ENCODE results near the gene RAD51B.

The RAD51B gene

DNA sequence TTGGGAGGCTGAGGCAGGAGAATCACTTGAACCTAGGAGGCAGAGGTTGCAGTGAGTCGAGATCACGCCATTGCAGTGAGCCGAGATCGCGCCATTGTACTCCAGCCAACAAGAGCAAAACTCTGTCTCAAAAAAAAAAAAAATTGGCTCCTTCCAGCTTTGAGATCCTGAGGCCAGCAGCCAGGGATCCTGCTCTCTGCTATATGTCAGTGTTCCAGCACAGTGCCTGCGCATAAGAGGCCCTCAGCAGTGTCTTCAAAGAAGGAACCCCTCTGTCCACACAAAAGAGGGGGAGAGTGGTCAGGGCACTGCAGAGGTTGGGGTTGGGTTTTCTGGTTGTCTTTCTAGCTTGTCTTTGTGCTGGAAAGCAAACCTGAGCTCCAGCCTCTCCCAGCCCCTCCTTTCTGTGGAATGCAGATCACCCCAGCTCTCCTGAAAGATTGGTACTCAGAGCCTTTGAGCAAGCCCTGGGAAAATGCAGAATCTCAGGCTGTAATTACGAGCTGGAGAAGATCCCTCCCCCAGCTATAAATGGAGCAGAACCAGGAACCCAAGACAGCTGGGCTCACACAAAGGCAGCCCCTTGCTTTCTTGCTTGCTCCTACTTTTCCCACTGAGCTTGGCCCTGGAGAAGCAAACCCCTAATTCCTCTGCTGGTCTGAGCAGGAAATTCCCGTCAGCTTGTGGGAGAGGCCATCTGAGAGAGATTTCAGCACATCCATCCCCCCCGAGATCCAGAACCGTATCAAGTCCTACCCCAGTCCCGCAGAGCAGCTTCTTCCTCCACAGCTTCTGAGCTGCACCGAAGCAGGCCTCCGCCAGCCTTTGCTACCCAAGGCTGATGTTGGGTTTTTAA lies 767.5 kb downstream of the RAD51B start:
- H3K27ac ChIP-seq (ENCODE audit: low read depth, low read length) = no peak overlapping the region

DNA sequence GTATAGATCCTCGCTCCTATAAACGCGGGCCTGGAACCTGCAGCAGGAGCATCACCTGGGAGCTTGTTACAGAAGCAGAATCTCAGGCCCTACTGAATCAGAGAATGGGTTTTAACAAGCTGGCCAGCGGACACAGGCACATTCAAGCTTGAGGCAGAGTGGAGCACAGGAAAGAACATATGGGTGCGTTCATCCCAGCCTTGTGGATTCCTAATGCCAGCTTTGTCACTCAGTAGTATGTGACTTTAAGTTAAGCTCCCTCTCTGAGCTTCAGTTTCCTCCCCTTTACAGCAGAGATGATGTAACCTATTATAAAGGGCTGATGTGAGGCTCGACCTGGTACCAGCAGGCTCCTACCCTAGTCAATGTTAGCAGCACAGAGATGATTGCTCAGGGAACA lies 768.4 kb downstream of the RAD51B start:
- H3K27me3 ChIP-seq (ENCODE audit: insufficient read depth, low read length) = no peaks in the 10 kb centered on the region
- peaks cover 42% of the 10 kb centered on the region for H3K4me1 ChIP-seq (ENCODE audit: insufficient read depth, low read length)
- no peak overlapping the region for H3K9ac ChIP-seq (ENCODE audit: low read depth, low read length)
- H3K9me3 ChIP-seq (ENCODE audit: insufficient read depth, low read depth, low read length) = no peaks in the 10 kb centered on the region
- 83% methylated on average over 6 of the region's 6 CpGs for WGBS
- H3K27ac ChIP-seq (ENCODE audit: low read depth, low read length) = no peak overlapping the region
- H3K36me3 ChIP-seq (ENCODE audit: insufficient read depth, low read length) = no peaks in the 10 kb centered on the region
- H3K4me3 ChIP-seq (ENCODE audit: low read length) = no peak overlapping the region

More for the DNA sequence above, 767.5 kb downstream of the RAD51B start:
- WGBS = 85% methylated on average over 13 of the region's 13 CpGs
- Histone ChIP-seq H3K4me1 (ENCODE audit: insufficient read depth, low read length) (peaks cover 42% of the 10 kb centered on the region), H3K9me3 (ENCODE audit: insufficient read depth, low read depth, low read length) (no peaks in the 10 kb centered on the region), H3K4me3 (ENCODE audit: low read length) (no peak overlapping the region), H3K36me3 (ENCODE audit: insufficient read depth, low read length) (no peaks in the 10 kb centered on the region), H3K9ac (ENCODE audit: low read depth, low read length) (no peak overlapping the region), H3K27me3 (ENCODE audit: insufficient read depth, low read length) (no peaks in the 10 kb centered on the region)

DNA sequence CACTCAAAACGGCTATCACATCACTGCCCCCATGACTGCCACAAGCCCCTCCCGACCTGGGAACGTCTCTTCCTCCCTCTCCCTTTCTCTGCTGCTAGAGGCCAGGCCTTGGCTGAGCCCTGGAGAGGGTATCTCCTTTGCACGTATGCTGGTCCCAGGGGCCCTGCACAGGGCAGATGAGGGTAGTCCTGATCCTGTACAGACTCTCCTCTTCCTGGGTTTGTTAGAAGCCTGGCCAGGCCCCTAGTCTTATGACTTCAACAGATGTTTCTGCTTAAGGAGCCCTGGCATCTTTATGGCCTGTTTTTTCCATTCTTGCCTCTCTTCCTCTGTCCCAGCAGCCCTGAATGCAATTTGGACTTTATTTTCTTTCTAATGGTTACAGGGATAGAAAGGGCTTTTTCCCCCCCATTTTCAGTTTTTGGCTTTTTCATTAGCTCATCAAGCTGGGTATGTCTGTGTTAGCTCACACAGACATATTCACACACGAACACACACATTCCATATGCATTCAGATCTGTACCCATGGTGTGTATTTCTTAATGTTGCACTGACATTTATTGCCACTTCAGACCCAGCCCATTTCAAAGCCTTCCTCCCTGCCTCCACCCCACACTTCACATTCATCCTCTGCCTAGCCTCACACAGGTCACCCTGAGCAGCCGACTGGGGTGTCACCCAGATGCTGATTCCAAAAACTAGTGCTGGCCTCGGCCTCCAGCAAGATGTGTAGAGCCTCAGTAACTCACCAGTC lies 770.0 kb downstream of the RAD51B start:
- WGBS = 66% methylated on average over 7 of the region's 7 CpGs
- H3K27me3 ChIP-seq (ENCODE audit: insufficient read depth, low read length) = no peaks in the 10 kb centered on the region
- no peak overlapping the region for H3K9ac ChIP-seq (ENCODE audit: low read depth, low read length)
- no peak overlapping the region for H3K4me3 ChIP-seq (ENCODE audit: low read length)
- no peaks in the 10 kb centered on the region for H3K9me3 ChIP-seq (ENCODE audit: insufficient read depth, low read depth, low read length)
- H3K36me3 ChIP-seq (ENCODE audit: insufficient read depth, low read length) = no peaks in the 10 kb centered on the region
- H3K4me1 ChIP-seq (ENCODE audit: insufficient read depth, low read length) = peaks cover 55% of the 10 kb centered on the region
- H3K27ac ChIP-seq (ENCODE audit: low read depth, low read length) = no peak overlapping the region

DNA sequence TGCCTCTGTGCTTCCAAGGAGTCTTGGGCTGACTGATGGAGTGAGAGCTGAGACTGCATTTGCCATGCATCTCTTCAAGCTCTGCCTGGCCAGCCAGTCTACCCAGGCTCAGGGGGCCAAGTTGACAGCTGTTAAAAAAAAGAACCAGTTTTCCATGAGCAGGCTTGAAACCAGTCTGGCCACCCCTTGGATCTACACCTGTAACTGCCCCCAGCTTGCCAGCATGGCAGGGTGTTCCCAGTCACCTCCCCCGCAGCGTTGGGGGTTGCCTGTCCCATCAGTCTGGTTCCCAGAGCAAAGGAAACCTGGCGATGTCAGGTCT lies 770.6 kb downstream of the RAD51B start:
- Histone ChIP-seq H3K4me1 (ENCODE audit: insufficient read depth, low read length) (peaks cover 51% of the 10 kb centered on the region), H3K36me3 (ENCODE audit: insufficient read depth, low read length) (no peaks in the 10 kb centered on the region), H3K4me3 (ENCODE audit: low read length) (no peak overlapping the region), H3K9me3 (ENCODE audit: insufficient read depth, low read depth, low read length) (no peaks in the 10 kb centered on the region), H3K9ac (ENCODE audit: low read depth, low read length) (no peak overlapping the region), H3K27ac (ENCODE audit: low read depth, low read length) (no peak overlapping the region), H3K27me3 (ENCODE audit: insufficient read depth, low read length) (no peaks in the 10 kb centered on the region)
- 95% methylated on average over 3 of the region's 3 CpGs for WGBS

DNA sequence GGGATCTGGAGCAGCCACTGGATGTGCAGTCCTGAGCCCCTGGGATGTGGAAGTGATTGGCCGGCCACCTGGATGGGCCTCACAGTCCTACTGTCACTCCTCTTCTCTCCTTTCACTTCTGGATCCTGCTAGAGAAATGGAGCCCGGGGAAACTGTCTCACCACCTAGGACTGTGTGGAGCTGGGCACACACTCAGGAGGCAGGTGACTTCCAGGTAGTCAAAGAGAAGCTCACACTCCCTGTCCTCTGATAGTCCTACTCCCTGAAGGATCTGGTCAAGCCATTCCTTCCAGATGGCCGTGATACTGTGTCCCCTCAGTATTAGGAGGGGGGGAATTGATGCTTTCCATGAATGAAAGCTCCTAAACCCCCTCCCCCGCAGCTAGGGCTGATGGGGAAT lies 772.2 kb downstream of the RAD51B start:
- H3K4me1 ChIP-seq (ENCODE audit: insufficient read depth, low read length) = peaks cover 52% of the 10 kb centered on the region
- 100% methylated on average over 2 of the region's 4 CpGs for WGBS
- H3K36me3 ChIP-seq (ENCODE audit: insufficient read depth, low read length) = no peaks in the 10 kb centered on the region

DNA sequence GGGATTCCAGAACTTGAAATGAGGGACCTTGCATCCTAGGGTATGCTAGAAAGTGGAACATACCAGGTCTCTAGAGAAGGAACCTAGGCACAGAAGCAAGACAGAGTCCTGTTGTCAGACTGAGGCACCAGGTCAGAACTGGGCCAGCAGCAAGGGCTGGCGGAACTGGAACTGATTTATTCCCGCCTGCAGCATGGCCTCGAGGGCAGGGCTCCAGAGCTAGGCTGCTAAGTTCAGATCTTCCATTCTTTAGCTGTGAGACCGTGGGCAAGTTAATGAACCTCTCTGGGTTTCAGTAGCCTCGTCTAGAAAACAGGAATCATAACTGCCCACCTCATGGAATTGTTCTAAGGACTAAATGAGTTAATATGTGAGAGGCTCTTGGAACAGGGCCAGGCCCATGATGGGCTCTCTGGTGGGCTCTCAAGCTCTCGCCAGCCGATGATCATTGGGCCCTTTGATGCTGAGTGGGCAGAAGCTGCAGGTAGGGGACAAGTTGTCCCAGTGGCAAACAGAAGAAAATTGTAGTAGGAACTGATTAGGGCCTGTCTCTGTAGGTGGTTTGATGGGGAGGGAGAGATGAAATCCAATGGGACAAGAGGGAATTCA lies 773.5 kb downstream of the RAD51B start:
- WGBS = 93% methylated on average over 7 of the region's 7 CpGs
- Histone ChIP-seq H3K9me3 (ENCODE audit: insufficient read depth, low read depth, low read length) (no peaks in the 10 kb centered on the region), H3K4me3 (ENCODE audit: low read length) (no peak overlapping the region), H3K36me3 (ENCODE audit: insufficient read depth, low read length) (no peaks in the 10 kb centered on the region), H3K4me1 (ENCODE audit: insufficient read depth, low read length) (peaks cover 40% of the 10 kb centered on the region), H3K27me3 (ENCODE audit: insufficient read depth, low read length) (no peaks in the 10 kb centered on the region), H3K9ac (ENCODE audit: low read depth, low read length) (no peak overlapping the region), H3K27ac (ENCODE audit: low read depth, low read length) (no peak overlapping the region; the same call in 1 of the 2 replicates)

More for the DNA sequence above, 772.2 kb downstream of the RAD51B start:
- Histone ChIP-seq H3K27ac (ENCODE audit: low read depth, low read length) (no peak overlapping the region), H3K4me3 (ENCODE audit: low read length) (no peak overlapping the region), H3K27me3 (ENCODE audit: insufficient read depth, low read length) (no peaks in the 10 kb centered on the region), H3K9me3 (ENCODE audit: insufficient read depth, low read depth, low read length) (no peaks in the 10 kb centered on the region), H3K9ac (ENCODE audit: low read depth, low read length) (no peak overlapping the region)

DNA sequence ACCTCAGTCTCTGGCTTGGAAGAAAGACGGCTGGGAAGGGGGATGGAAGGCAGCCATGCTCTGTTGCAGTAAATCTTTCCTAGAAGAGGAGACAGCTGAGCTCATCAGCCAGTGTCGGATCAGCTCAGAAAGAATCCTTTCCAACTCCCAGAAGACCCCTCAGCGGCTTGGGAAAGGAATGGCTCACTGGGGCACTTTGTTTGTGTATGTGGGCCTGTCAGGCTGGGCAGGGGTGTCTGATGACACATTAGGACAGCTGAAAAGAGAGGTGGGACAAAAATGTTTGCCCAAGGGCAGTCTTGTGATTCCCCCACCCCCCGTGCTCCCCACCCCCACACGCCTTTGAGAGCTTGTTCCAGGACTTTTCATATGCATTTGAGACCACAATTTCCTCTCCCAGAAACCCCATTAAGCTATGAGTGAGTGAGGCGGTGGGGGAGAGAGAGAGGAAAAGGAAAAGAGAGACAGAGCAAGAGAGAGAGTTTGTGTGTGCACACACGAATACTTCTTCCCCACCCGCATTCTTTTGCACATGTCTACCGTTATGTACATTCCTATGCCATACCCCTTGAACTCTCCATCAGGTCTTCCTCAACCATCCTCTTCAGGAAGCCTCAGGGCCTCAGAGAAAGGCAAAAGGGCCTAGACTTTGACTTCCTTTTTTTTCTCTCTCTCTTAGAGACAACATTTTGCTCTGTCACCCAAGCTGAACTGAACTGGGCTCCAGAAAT lies 774.4 kb downstream of the RAD51B start:
- Histone ChIP-seq H3K36me3 (ENCODE audit: insufficient read depth, low read length) (no peaks in the 10 kb centered on the region), H3K9ac (ENCODE audit: low read depth, low read length) (0 out of 2 replicates have a peak overlapping the region, but pooled peaks have one; percentile 47), H3K27ac (ENCODE audit: low read depth, low read length) (peak overlapping the region; percentile 77; the same call in 1 of the 2 replicates), H3K4me1 (ENCODE audit: insufficient read depth, low read length) (peaks cover 38% of the 10 kb centered on the region), H3K9me3 (ENCODE audit: insufficient read depth, low read depth, low read length) (no peaks in the 10 kb centered on the region), H3K4me3 (ENCODE audit: low read length) (no peak overlapping the region), H3K27me3 (ENCODE audit: insufficient read depth, low read length) (no peaks in the 10 kb centered on the region)
- WGBS = 34% methylated on average over 6 of the region's 9 CpGs

DNA sequence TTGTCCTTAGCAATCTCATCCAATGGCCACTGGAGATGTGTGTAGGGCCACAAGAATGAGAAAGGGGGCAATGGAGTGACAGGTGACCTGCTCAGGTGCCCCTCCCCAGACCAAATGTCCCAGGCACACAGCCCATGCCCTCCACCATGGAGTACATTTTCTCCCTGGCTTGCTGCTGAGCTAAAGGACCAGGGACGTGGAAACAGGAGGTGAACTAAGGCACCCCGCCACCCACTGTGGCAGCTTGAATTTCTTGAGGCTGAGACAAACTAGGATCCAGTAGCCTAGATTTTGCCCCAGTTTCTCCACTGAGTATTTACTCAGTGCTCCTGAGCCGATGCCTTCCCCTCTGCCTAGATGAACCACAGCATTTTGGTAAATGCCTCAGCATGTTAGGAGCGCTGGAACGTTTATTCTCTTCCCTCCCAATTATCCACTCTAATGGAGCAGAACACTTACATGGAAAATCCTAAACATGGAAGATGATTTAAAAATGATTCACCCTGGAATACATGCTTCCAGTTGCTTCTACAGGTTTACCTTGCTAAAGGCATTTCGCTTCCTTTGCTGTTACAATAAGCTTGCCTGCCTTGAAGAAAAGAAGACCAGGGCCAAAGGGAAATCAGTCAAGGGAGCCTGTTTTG lies 775.3 kb downstream of the RAD51B start:
- H3K27ac ChIP-seq (ENCODE audit: low read depth, low read length) = peak overlapping the region; percentile 77; the same call in 1 of the 2 replicates
- peaks cover 36% of the 10 kb centered on the region for H3K4me1 ChIP-seq (ENCODE audit: insufficient read depth, low read length)
- no peaks in the 10 kb centered on the region for H3K27me3 ChIP-seq (ENCODE audit: insufficient read depth, low read length)
- 89% methylated on average over 6 of the region's 6 CpGs for WGBS
- no peak overlapping the region for H3K9ac ChIP-seq (ENCODE audit: low read depth, low read length)
- H3K36me3 ChIP-seq (ENCODE audit: insufficient read depth, low read length) = no peaks in the 10 kb centered on the region
- no peaks in the 10 kb centered on the region for H3K9me3 ChIP-seq (ENCODE audit: insufficient read depth, low read depth, low read length)
- no peak overlapping the region for H3K4me3 ChIP-seq (ENCODE audit: low read length)

DNA sequence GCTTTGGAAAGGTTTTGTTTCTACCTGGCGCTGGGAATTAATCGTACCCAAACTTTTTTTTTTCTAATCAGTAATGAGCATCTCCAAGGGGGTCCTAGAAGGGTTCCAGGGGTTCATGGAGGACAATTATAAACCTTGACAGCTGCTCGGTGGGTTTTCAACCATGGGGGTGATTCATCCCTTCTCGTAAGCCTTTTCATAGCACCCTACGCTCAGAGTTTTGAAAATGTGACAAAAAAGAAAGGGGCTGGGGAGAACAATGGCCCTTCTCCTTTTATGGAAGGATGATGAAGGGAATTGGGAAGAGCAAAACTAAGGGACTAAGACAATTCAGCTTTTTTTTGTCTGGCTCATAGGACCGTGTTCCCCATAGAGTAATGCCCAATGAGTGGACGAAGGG lies 776.6 kb downstream of the RAD51B start:
- no peak overlapping the region for H3K9ac ChIP-seq (ENCODE audit: low read depth, low read length)
- no peaks in the 10 kb centered on the region for H3K27me3 ChIP-seq (ENCODE audit: insufficient read depth, low read length)
- H3K36me3 ChIP-seq (ENCODE audit: insufficient read depth, low read length) = no peaks in the 10 kb centered on the region
- H3K4me1 ChIP-seq (ENCODE audit: insufficient read depth, low read length) = peaks cover 36% of the 10 kb centered on the region
- no peak overlapping the region for H3K27ac ChIP-seq (ENCODE audit: low read depth, low read length)
- no peak overlapping the region for H3K4me3 ChIP-seq (ENCODE audit: low read length)
- WGBS = 88% methylated on average over 7 of the region's 7 CpGs
- no peaks in the 10 kb centered on the region for H3K9me3 ChIP-seq (ENCODE audit: insufficient read depth, low read depth, low read length)

DNA sequence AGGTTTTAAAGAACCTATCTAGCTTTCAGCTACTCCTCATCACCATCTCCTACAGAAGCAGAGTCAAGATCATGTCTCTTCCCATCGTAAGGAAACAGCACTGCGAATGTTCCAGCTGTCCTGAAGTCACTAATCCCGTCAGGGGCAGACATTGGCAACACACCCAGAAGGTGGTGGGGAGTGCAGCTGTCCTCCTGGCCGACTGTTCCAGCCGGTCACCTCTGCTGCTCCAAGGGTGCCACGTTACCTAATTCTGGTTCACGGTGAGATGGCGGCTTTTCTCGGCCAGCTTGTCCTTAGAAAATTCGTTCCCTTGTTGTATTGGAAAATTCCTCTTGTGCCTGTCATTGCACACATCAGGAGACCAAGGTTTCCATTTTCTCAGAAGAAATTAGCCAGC lies 777.1 kb downstream of the RAD51B start:
- no peak overlapping the region for H3K27ac ChIP-seq (ENCODE audit: low read depth, low read length)
- no peaks in the 10 kb centered on the region for H3K36me3 ChIP-seq (ENCODE audit: insufficient read depth, low read length)
- H3K9ac ChIP-seq (ENCODE audit: low read depth, low read length) = no peak overlapping the region
- H3K4me1 ChIP-seq (ENCODE audit: insufficient read depth, low read length) = peaks cover 36% of the 10 kb centered on the region
- 91% methylated on average over 10 of the region's 10 CpGs for WGBS
- H3K9me3 ChIP-seq (ENCODE audit: insufficient read depth, low read depth, low read length) = no peaks in the 10 kb centered on the region
- no peak overlapping the region for H3K4me3 ChIP-seq (ENCODE audit: low read length)
- H3K27me3 ChIP-seq (ENCODE audit: insufficient read depth, low read length) = no peaks in the 10 kb centered on the region

Measured in HUES64 (cell line).